ENCODE measurements around the gene DNAJC11. TPM values are rescaled to one million over a fixed set of nuclear protein-coding genes. Genes with fewer than 3 reads are reported as not detected.
"Not testable (repeated sequence)": the region's sequence is repeated elsewhere in the genome, so short reads cannot be mapped to it uniquely, and the experiment has no call there.

The DNAJC11 gene
- polyA plus RNA-seq, 1 of the 3 experiments (the other 2 are of a cell fraction): 38.2 TPM

DNA sequence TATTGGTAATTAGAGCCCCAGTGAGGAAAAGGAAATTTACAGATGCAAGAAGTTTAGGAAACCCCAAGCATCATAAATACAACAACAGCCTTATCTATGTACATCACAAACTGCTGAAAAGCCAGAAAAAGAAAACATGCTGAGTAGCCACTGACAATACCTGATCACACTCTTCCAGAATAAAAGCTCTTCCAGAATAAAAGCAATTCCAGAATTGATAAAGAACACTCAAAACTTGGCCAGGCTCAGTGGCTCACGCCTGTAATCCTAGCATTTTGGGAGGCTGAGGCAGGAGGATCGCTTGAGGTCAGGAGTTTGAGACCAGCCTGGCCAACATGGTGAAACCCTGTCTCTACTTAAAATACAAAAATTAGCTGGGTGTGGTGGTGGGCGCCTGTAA is 60.7 kb downstream of the DNAJC11 start:
- H2AFZ ChIP-seq (ENCODE audit: low read depth); H3K4me1 ChIP-seq (ENCODE audit: control insufficient read depth in 1 of 2, insufficient read depth in 2 of 2, low read depth in 1 of 2, low read length in 1 of 2); H3K79me2 ChIP-seq (ENCODE audit: insufficient read depth); H3K27me3 ChIP-seq (ENCODE audit: insufficient read depth); H3K4me3 ChIP-seq (ENCODE audit: low read depth in 2 of 2, low read length in 1 of 2); H3K9me2 ChIP-seq; H4K20me1 ChIP-seq (ENCODE audit: insufficient read depth); DNase-seq; H3K4me2 ChIP-seq; H3K9me3 ChIP-seq; H3F3A ChIP-seq (replicated peaks; ENCODE audit: insufficient read depth); H3K9ac ChIP-seq; H3K27ac ChIP-seq (ENCODE audit: low read depth in 2 of 2, low read length in 1 of 2); POLR2A ChIA-PET: not testable (repeated sequence)
- CTCF ChIA-PET: interaction anchor here (1.2 to 1.5 kb wide), 2 partner anchors 60 to 155 kb away, joined by 3 to 4 read pairs; partner anchors contain the start of gene DNAJC11
- WGBS (ENCODE audit: low lambda C conversion rate): 86% methylated on average over 3 of the region's 3 CpGs
- H3K36me3 ChIP-seq (replicated peaks in 1 of 2; ENCODE audit: control insufficient read depth in 1 of 2, insufficient read depth in 2 of 2, low read length in 1 of 2): peaks cover 14 to 56% of the 10 kb centered on the region in 2 experiments

DNA sequence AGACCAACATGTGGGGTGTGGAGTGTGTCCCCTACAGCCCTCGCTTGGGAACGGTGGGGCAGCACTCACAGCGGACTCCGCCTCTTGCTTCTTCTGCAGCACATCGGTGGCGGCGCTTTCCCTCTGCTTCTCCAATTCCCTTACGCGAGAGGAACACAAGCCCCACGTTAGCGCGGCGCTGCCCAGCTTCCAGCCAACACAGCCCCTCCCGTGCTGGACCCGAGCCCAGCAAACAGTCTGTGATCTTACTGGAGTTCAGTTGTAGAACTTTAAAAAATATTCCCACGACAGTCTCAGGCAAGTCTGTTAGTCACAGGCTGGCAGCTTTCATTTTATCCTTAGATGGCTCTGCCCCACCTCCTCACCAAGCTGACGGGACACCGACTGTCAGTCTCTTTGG is 63.4 kb downstream of the DNAJC11 start:
- peaks cover 6 to 66% of the 10 kb centered on the region in 2 experiments for H3K36me3 ChIP-seq (replicated peaks in 1 of 2; ENCODE audit: control insufficient read depth in 1 of 2, insufficient read depth in 2 of 2, low read length in 1 of 2)
- H3K9me3 ChIP-seq: no peaks in the 10 kb centered on the region
- no peak for DNase-seq
- 94% methylated on average over 17 of the region's 18 CpGs for WGBS (ENCODE audit: low lambda C conversion rate)
- H3K27ac ChIP-seq (ENCODE audit: low read depth in 2 of 2, low read length in 1 of 2): no peak overlapping the region
- H3K79me2 ChIP-seq (ENCODE audit: insufficient read depth): no peaks in the 10 kb centered on the region
- no peak for TF ChIP-seq CTCF (IDR thresholded peaks at IDR 0.05)
- TF ChIP-seq RFX5 (IDR thresholded peaks at IDR 0.05; ENCODE audit: low read length): no peak
- TF ChIP-seq NFIC (IDR thresholded peaks at IDR 0.05; ENCODE audit: borderline replicate concordance): no peak
- no peak for TF ChIP-seq SMC3 (IDR thresholded peaks at IDR 0.05; ENCODE audit: low read depth, low read length)
- no peak for TF ChIP-seq JUND (IDR thresholded peaks at IDR 0.05)
- no peak for TF ChIP-seq MAX (IDR thresholded peaks at IDR 0.05; ENCODE audit: low read depth)
- no peak for TF ChIP-seq MEF2A (IDR thresholded peaks at IDR 0.05; ENCODE audit: borderline replicate concordance, low read depth)
- no peak for TF ChIP-seq ELF1 (IDR thresholded peaks at IDR 0.05)
- no peak for TF ChIP-seq RXRA (IDR thresholded peaks at IDR 0.05; ENCODE audit: borderline replicate concordance, low read depth)
- TF ChIP-seq RAD21 (IDR thresholded peaks at IDR 0.05; ENCODE audit: low read length): no peak
- TF ChIP-seq TCF12 (IDR thresholded peaks at IDR 0.05): no peak
- TF ChIP-seq GATA2 (CRISPR knock-in tag; IDR thresholded peaks at IDR 0.05): no peak
- TF ChIP-seq NRF1 (IDR thresholded peaks at IDR 0.05; ENCODE audit: low read depth, low read length): no peak
- no peak for TF ChIP-seq TEAD4 (IDR thresholded peaks at IDR 0.05; ENCODE audit: borderline replicate concordance, insufficient read depth)
- no peak for TF ChIP-seq EZH2phosphoT487 (IDR thresholded peaks at IDR 0.05; ENCODE audit: borderline replicate concordance, low read depth)
- TF ChIP-seq, protein P1, sequence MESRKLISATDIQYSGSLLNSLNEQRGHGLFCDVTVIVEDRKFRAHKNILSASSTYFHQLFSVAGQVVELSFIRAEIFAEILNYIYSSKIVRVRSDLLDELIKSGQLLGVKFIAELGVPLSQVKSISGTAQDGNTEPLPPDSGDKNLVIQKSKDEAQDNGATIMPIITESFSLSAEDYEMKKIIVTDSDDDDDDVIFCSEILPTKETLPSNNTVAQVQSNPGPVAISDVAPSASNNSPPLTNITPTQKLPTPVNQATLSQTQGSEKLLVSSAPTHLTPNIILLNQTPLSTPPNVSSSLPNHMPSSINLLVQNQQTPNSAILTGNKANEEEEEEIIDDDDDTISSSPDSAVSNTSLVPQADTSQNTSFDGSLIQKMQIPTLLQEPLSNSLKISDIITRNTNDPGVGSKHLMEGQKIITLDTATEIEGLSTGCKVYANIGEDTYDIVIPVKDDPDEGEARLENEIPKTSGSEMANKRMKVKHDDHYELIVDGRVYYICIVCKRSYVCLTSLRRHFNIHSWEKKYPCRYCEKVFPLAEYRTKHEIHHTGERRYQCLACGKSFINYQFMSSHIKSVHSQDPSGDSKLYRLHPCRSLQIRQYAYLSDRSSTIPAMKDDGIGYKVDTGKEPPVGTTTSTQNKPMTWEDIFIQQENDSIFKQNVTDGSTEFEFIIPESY (IDR thresholded peaks at IDR 0.05; ENCODE audit: borderline replicate concordance, low read depth): no peak
- no peak for TF ChIP-seq POLR2AphosphoS5 (IDR thresholded peaks at IDR 0.05; ENCODE audit: low read depth, low read length)
- H3K4me1 ChIP-seq (ENCODE audit: control insufficient read depth in 1 of 2, insufficient read depth in 2 of 2, low read depth in 1 of 2, low read length in 1 of 2): no peaks in the 10 kb centered on the region
- no peak overlapping the region for H2AFZ ChIP-seq (ENCODE audit: low read depth)
- H3F3A ChIP-seq (replicated peaks; ENCODE audit: insufficient read depth): peaks cover 5% of the 10 kb centered on the region
- no peak overlapping the region for H3K4me2 ChIP-seq
- no peaks in the 10 kb centered on the region for H3K9me2 ChIP-seq
- H3K4me3 ChIP-seq (ENCODE audit: low read depth in 2 of 2, low read length in 1 of 2): no peak overlapping the region
- H4K20me1 ChIP-seq (ENCODE audit: insufficient read depth): no peaks in the 10 kb centered on the region
- no peaks in the 10 kb centered on the region for H3K27me3 ChIP-seq (ENCODE audit: insufficient read depth)
- POLR2A ChIA-PET: no interaction called here
- H3K9ac ChIP-seq: no peak overlapping the region
- CTCF ChIA-PET: interaction anchor here (1.1 to 1.6 kb wide), 4 partner anchors 8 to 793 kb away, joined by 3 to 12 read pairs (median 4); no protein-coding TSS in a partner anchor

Data from SK-N-SH (cell line).